Limb (tissue), 2 donors: ENCODE results near the gene KCNN1.

Source experiments
- DNase-seq, 2 donors: peaks; one replicate each; pipeline ENCODE4 v3.0.0-alpha.2; 2016; ENCODE audit errors: extremely low spot score in 2 of 2

Gene KCNN1

DNA sequence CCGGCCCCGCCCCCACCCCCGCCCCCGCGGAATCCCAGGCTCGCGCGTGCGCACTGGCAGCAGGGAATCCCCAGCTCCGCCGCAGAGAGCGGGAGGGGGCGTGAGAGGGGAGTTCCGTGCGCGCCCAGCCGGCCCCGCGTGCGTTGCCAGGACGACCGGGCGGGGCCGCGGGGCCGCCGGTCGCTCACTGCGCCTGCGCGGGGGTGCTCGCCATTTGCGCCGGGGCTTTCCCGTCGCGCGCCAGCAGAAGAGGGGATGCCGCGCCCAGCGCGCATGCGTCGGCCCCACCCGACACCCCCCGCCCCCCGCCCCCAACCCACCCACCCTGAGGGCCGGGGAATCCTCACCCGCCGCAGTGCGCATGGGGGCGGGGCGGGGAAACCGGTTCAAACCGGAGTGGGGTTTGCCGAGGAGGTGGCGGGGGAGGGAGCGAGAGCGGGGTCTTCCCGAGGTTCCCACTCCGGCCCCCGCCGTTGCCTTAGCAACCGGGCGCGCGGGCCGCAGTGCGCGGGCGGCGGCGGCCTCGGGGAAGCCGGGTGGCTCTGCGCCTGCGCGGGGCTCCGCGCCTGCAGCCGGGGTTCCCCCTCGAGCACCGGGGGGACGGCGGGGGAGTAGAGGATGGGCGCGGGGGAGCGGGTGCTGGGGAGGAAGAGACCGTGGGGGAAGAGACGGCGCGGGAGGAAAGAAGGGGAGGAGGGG lies 18.9 kb upstream of the KCNN1 start:
- peak; percentile 97 to 100 for DNase-seq

DNA sequence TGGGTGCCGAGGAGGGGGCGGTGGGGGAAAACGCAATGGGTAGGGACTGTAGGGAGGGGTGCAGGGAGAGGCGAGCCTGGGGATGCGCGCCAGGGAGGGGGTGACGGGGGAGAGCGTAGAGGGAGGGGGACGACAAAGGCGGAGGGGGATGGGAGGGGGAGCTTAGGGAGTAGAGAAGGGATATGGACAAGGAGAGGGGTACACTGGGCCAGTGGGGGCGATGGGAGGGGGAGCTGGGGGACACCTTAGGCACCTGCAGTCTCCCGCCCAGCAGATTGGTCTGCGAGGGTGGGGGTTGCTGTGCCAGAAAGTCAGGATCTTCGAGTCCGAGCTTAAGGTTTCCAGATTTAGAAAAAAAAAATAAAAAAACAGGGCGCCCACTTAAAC lies 18.4 kb upstream of the KCNN1 start:
- DNase-seq = no peak

DNA sequence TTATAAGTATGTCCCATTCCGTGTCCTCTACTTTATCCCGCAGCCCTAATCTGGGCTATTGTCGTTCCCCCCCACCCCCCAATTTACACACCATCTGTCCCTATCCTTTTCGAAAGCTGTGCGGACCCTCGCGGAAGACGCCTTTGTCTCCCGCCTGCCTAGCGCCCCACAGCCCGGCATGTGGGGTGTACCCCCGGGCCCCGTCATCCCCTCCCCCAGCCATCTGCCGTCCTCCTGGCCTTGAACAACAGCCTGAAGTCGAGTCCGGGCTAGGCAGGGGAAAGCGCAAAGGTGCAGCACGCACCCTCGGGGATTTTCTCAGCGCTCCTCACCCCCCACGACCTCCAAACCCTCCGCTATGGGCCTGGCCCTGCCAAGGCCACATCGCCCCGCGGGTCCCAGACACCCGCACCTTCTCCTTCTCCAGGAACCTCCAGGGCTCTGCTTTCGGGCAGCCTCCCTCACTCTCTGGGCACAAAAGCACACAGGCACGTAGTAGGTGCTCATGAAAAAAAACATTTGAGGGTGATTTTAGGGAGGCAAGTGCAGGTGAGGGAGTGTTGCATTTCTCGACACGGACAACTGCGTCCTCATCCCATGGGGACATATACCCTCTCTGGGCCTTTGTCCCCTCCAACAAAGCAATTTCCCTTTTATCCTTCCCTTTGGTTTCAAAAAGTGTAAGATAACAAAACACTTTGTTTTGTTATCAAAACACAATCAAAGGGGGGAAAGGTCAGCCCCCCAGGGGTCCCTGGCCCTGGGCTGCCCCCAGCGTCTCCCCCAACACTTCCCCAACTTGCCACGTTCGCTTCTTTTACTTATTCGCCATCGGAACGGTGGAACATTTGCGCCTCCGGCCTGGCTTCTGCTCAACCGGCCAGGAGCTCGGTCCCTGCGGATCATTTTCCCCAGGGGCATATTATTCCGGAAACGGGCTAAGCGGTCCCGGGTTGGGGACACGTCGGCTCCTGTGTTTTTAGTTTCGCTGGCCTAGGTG lies 17.7 kb upstream of the KCNN1 start:
- DNase-seq = peak in 1 of 2 donors; percentile 78

DNA sequence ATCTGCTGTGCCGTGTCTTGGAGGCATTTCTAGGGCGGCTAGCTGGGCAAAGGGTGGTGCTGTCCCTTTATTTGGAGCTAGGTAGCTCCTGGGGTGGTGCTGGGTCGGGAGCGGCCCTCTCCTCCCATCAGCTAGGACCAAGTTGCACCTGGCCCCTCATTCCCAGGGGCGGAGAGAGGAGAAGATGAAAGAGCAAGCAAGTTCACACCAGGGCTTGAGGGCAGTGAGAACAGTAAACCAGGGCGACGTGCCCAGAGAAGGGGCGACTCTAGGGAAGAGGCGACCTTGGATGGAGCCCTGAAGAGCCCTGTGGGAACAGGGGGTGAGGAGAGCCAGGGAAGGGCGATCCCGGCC lies 17.0 kb upstream of the KCNN1 start:
- no peak for DNase-seq

DNA sequence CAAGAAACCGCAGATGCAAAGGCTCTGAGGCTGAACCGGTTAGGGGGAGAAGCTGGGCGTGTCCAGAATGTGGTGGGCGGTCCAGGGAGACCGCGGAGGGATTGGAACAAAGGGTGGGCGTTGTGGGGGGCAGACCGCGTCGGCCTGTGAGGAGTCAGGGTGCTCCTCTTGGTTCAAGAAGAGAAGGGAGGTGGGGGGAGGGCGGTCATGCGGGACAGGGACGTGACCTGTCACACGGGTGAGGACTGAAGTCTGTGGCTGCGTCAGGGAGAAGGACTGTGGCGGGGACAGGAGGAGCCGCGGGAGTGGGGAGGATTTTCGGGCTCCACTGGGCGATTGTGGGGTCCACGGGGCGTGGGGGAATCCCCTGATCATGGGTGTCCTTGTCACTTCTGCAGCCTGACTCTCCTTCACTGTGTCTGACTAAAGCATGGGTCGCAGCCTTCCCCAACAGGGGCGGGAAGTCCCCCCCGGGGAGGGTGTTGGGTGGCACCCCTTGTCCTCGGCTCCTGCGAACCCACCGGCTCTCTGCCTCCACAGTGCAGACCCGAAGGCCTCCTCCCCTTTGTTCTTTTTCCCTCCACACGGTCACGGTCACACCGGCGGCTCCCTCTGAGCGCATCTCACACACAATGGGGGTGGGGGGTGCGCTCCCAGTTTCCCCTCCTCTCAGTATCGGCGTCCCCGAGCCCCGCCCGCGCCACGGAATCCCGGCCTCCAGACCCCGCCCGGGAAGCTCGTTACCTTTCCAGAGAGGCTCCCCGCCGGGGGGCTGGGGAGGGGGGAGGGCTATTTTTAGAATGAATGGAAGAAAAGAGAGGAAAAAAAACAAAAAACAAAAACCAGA lies 16.4 kb upstream of the KCNN1 start:
- peak in 1 of 2 donors; percentile 81 for DNase-seq

DNA sequence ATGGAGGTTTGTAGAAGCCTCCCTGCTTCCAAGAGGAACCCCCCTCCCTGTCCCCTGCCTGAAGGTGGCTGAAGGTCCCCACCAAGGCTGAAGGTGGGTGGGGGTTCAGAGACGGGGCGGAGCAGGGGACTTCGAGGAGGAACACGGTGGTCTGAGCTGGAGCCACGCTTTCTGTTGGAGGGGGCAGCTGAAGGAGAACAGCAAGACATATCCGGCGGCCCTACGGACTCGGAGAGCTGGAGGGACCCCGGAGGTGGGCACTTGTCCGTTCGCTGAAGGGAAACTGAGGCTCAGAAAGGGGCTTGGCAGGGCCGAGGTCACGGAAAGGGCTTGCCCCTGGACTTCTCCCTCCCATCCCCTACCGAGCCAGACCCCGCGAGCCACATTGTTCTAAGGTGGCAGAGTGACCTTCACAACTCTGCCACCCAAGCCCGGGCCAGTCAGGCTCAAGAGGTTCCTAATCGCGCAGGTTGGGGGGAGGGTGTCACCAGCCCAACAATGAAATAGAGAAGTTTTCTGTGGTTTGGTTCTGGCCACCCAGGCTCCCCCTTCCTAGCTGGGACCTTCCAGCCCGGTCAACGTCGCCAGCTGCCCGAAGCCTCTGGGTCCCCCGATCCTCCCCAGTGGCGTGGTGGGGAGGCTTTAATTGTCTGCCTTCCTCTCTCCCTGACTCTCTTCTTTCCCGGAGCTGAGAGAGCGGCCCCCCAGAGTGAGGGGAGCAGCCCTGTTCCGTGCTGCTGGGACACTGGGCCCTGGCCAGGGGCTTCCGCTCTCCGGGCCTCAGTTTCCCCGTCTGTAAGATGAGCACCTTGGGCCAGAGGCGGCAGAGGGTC lies 15.5 kb upstream of the KCNN1 start:
- DNase-seq = peak in 1 of 2 donors; percentile 48

DNA sequence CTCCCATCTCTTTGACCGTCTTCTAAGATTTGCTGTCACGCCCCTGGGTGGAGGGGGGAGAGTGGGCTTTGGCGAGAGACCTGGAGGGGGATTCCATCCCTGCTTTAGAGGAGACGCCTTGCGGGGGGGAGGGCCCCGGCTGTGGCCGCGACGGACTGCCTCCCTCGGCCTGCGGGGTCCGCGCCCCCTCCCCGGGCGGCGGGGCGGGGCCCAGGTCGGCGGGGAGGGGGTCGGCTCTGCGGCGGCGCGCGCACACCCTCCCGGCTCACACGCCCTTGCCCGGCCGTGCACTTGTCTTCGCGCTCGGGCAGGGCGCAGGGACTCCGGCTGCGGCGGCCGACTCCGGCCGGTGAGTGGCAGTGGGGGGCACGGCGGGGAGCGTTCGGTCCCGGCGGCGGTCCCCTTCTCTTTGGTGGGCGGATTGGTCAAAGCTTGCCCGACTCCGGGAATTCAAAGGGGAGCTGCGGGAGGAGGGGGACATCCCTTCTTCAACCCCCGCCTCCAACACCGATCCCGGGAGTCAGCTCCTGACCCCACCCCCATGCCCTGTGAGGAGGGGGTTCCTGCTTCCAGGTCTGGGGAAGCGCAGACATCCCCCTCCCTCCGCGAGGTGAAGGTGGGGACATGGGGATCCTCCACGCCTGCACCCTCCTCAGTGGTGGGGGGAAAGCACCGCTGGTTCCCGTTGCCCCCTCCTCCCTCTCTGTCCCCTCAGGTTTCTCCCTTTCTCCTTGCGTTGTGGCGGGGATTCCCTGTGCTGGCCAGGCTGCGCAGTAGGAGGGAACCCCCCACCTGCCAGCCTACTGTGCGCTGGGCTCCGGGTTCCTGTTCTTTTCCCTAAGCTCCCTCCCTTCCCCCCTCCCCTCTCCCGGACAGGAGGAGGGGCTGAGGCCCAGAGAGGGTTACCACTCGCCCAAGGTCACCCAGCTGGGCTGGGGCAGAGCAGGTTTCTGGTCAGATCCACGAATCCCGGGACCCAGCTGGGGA lies 14.6 kb upstream of the KCNN1 start:
- DNase-seq = peak in 1 of 2 donors; percentile 61

DNA sequence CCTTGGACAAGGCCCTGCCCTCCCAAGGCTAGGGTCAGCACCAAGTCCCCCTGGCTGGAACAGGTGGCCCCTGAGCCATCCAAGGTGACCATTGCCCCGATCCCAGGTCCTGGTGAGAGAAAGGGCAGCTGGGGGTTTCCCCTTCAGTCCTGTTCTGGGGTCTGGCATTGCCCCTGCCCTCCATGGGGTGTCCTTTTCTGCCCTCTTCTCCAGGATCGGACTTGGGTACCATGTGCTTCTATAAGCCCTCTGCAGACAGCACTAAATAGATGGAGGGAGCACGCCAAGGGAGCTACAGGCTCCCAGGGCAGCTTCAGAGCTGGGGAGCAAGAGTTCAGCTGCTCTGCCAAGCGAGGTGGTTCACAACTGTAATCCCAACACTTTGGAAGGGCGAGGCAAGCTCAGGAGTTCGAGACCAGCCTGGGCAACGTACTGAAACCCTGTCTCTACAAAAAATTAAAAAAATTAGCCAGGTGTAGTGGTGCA lies 13.5 kb upstream of the KCNN1 start:
- DNase-seq = no peak

DNA sequence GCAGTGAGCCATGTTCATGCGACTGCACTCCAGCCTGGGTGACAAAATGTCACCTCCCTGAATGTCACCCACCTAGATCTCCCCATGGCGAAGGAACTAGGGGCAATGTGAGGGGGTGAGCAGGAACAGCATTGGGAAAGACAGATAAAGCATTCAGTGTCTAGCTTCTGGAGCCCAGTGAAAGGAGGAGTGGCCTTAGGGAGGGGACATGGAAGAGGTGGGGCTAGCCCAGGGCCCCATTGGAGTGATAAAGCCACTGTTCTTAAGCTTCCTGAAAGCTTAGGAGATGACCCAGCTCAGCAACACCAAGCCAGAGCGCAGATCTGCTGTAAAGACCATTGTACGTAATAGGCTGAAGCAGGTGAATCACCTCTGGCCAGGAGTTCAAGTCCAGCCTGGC lies 13.0 kb upstream of the KCNN1 start:
- no peak for DNase-seq

DNA sequence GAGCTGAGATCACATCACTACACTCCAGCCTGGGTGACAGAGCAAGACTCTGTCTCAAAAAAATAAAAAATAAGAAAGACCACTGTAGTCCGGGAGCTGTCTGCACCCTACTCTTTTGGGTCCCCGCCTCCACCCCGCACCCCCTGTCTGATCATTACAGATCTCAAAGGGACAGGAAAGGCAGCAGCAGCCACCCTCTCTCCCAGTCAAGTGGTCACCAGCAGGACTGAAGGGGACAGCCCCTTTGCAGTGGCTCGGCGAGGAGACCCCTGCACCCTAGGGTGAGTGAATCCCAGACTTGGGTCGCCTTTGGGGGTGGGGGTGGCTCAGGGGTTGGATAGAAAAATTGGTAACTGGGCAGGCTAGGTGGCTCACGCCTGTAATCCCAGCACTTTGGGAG lies 12.5 kb upstream of the KCNN1 start:
- no peak for DNase-seq

DNA sequence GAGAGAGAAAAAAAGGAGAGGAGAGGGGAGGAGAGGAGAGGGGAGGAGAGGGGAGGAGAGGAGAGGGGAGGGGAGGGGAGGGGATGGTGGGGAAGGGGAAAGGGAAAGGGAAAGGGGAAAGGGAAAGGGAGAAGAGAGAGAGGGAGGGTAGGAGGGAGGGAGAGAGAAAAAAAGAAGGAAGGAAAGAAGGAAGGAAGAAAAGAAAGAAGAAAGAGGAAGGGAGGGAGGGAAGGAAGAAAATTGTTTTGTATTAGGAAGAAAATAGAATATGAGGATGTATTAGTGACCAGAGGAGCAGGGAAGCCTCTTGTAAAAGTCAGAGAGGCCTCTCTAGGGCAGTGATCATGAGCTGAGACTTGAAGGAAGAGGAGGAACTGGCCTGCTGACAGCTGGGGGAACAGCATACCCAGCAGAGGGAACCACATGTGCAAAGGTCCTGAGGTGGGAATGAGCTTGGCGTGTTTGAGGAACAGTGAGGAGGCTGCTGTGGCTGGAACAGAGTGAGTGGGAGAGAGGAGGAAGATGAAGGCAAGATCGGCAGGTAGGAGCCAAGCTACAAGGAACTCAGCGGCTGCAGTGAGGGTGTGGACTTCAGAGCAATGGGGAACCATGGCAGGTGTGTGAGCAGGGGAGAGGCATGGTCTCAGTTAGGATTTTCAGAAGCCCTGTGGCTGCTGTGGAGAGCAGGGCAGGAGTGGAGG lies 9.6 kb upstream of the KCNN1 start:
- DNase-seq = no peak

DNA sequence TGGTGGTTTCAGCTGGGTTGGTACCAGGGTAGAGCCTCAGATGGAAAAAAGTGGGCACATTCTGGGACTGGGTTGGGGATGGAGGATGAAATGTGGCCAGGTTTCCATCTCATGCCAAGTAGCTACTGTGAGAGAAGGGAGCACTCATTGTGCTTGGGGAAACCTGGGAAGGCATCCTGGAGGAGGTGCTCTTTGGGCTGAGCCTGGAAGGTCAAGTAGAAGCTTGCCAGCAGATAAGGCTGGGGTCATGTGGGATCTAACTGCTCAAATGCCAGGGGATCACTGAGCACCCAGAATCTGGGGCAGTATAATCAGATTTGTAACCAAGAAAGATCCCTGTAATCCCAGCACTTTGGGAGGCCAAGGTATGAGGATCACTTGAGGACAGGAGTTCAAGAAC lies 9.0 kb upstream of the KCNN1 start:
- DNase-seq = no peak

DNA sequence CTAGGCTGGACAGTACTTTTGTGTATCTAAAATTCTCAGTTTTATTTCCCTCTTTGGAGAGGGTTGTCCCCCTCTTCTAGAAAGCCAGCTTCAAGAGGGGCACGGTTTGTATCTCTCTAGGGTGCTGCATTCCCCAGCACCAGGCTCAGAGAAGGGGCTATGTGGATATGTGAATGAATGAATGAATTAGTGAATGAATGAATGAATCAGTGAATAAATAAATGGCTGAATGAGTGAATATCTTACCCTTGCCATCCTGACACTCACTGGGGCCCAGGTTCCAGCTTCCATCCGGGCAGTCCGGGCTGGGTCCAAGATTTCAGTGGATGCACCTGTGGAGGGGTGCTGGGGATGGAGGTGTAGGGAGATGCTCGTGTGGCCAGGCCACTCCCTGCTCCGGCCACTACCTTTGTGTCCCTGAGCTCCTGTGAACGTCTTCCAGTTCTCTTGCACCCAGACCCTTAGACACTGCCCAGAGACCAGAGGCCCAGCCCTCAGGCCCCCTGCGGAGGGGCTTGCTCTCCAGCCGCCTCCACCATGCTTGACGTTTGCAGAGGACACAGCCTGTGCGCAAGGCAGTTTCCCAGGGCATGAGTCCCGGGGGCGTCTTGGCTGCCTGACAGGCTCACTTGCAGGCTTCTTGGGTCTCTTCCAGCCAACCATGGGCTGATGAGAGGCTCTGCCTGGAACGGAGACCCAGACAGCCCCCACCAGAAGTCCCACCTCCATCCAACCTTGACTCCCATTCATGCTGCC lies 2.8 kb upstream of the KCNN1 start:
- no peak for DNase-seq

DNA sequence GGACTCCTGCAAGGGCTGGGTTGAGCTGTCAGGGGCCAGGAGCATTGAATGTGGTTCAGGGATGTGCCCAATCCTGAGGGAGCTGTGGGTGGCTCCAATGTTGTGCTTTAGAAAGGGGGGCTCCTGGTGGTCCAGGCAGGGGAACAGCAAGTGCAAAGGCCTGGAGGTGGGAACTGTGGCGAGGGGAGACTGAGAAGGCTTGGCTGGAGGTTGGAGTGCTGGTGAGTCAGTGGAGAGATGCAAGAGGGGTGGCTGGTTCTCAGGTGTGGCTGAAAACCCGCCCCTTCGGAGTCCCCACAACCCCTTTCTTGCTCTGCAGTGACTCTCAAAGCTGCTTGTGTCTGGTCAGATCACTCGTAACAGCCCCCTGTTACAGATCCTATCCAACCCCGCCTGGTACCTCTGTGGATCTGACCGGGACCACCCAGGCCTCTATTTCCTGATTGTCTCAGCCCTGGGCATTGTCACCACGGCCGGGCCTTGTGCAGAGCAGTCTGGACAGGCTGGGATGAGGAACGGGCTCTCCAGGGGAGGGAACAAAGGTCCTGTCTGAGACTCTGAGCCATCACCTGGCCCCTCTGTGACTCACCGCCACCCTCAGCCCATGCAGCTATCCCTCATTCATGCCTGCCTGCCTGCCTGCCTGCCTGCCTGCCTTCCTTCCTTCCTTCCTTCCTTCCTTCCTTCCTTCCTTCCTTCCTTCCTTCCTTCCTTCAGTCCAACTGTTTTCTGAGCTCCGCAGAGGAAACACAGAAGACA lies 1.4 kb upstream of the KCNN1 start:
- DNase-seq = no peak

DNA sequence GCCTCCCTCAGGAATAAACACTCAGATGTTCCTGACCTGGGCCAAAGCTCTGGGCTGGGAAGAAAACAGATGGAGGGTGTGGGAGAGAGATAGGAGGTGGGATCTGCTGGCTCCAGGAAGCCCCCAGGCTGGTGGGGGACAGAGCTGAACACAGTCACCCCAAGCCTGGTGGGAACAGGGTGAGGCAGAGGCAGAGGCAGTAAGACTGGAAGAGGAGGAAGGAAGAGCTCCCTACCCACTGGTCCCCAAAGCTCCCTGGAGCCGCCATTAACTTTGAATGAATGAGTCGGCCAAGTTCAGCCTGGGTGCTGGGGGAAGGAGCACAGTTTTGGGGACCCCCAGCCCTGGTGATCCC lies 801 bp upstream of the KCNN1 start:
- no peak for DNase-seq

DNA sequence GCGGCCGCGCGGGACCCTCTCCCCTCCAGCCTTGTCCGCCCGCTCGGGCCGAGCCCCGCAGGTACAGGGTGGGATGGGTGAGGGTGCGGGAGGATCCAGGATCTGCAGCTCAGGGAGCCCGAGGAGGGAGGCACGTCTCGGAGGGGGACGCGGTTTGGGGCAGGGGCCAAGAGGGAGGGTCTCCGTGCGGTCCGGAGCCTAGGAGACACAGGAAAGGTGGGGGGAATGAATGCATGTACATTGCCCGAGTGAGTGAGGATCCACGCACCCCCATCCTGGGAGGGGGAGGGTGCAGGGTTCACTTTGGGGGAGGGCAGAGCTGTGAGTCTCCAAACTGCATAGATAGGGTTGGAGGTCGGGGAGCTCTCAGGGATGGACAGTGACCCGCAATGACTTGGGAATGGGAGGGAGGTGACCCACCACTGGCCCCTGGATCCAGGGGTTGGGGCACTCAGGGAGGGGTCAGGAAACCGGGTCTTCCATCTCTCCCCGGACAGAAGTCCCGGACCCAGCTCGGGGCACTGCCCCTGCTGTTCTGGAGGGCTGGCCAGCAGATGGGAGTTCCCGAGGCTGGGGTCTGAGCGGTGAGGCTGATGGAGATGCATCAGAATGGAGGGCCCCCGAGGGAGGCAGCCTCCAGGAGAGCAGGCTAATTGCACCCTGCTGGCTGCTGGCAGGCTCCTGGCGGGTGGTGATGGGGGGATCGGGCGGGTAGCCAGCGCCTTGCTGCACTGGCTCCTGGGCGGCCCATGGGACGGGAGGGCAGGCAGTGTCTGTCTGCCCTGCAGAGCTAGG lies 547 bp downstream of the KCNN1 start:
- DNase-seq = no peak

DNA sequence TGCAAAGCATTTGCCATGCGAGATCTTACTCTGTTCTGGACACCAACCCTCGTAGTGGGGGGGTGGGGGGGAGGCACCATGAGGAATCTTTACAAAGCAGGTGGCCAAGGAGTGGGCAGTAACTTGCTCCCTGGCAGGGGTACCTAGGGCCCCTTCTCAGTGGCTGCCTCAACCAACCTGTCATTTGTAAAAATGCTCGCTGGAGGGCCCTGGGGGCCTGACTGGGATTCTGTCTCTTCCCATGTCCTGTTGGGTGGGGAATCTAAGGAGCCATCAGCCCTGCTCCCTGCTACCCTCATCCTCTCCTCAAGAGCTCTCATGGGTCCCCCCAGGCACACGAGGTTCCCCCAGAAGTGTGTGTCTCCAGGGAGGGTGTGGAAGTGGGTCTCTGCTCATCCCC lies 1.5 kb downstream of the KCNN1 start:
- DNase-seq = no peak
